Smooth muscle cell of the pulmonary artery (primary cell): ENCODE results near the gene TMEM87B. TPM values are rescaled to one million over a fixed set of nuclear protein-coding genes. Genes with fewer than 3 reads are reported as not detected.

Source experiments
- total RNA-seq: library from RNA; depleted of rRNA; stranded (reverse); fragments of >200 nt; gene quantifications from 2 replicates; pipeline ENCODE4 v1.2.3, GENCODE V29; 2014

The TMEM87B gene, protein sequence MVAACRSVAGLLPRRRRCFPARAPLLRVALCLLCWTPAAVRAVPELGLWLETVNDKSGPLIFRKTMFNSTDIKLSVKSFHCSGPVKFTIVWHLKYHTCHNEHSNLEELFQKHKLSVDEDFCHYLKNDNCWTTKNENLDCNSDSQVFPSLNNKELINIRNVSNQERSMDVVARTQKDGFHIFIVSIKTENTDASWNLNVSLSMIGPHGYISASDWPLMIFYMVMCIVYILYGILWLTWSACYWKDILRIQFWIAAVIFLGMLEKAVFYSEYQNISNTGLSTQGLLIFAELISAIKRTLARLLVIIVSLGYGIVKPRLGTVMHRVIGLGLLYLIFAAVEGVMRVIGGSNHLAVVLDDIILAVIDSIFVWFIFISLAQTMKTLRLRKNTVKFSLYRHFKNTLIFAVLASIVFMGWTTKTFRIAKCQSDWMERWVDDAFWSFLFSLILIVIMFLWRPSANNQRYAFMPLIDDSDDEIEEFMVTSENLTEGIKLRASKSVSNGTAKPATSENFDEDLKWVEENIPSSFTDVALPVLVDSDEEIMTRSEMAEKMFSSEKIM
- 29.4 and 49.3 TPM in 2 replicates for total RNA-seq

GRCh38 chr2:112054847-112055729 lies at the start of gene TMEM87B:
Gene TMEM87B (plus strand): TSS chr2:112055269. CDS start chr2:112055592, 323 bp downstream.

GRCh38 chr2:112138159-112139032 lies 83.3 kb downstream of the TMEM87B start, which contains the start of gene FBLN7:
Gene FBLN7 (plus strand): TSS chr2:112138385. CDS start chr2:112138656, 271 bp downstream.

Other genes starting within 250 kb of the TMEM87B start
- 49.9 and 52.5 TPM in 2 replicates for gene ANAPC1, start 171.1 kb upstream of the TMEM87B start, total RNA-seq
- gene MERTK, start 156.7 kb upstream of the TMEM87B start, total RNA-seq: 0.69 and 0.91 TPM in 2 replicates
- gene FBLN7, start 83.1 kb downstream of the TMEM87B start, total RNA-seq: 7.5 and 17.7 TPM in 2 replicates
- gene ZC3H8, start 199.8 kb downstream of the TMEM87B start, total RNA-seq: 5.9 and 7.4 TPM in 2 replicates
- gene ZC3H6, start 220.3 kb downstream of the TMEM87B start, total RNA-seq: 5.9 and 6.3 TPM in 2 replicates